CD4-positive, alpha-beta T cell treated with Interferon gamma for 1 hour (primary cell): Measurements from ENCODE around the gene HDAC10.

Experiments
- DNase-seq: peaks from one replicate; pipeline ENCODE4 v3.0.0-alpha.2; 2020

The HDAC10 gene

GRCh38 chr22:50197856-50198623, 53.0 kb downstream of the HDAC10 start:
- no peak for DNase-seq

GRCh38 chr22:50197000-50197800, 53.9 kb downstream of the HDAC10 start:
- DNase-seq, result no peak

- DNase-seq, result no peak
Measured at GRCh38 chr22:50196256-50196655, 54.8 kb downstream of the HDAC10 start.
